ENCODE data around the gene ANKRD31. TPM values are rescaled to one million over a fixed set of nuclear protein-coding genes. Genes with fewer than 3 reads are reported as not detected.

The ANKRD31 gene
- total RNA-seq, 1 experiment from 2014 or later, result 0.11 TPM

- H3K56ac ChIP-seq (ENCODE audit: insufficient read length, low read depth, low read length), result no peak overlapping the region
- H3K4me3 Mint-ChIP-seq, result no peak overlapping the region
- H3K4ac ChIP-seq (ENCODE audit: low read depth, low read length), result no peak overlapping the region
Measured at GRCh38 chr5:75071100-75071499, 165.6 kb downstream of the ANKRD31 start.

More at GRCh38 chr5:75071100-75071499, 165.6 kb downstream of the ANKRD31 start:
- Histone ChIP-seq H3K23me2 (ENCODE audit: insufficient read length, low read depth, low read length, poor library complexity, severe bottlenecking) (no peaks in the 10 kb centered on the region), H3K23ac (ENCODE audit: insufficient read length, low read depth, low read length) (no peak overlapping the region), H4K91ac (ENCODE audit: insufficient read length, low read depth, low read length) (no peak overlapping the region), H2BK120ac (ENCODE audit: low read depth, low read length, poor library complexity, severe bottlenecking) (no peak overlapping the region), H3K18ac (ENCODE audit: insufficient read length, low read depth, low read length) (no peak overlapping the region), H2AFZ (ENCODE audit: low read length) (no peak overlapping the region), H2BK20ac (ENCODE audit: low read depth, low read length, poor library complexity, severe bottlenecking) (no peak overlapping the region), H3K9me3 (ENCODE audit: control insufficient read depth, low read depth, low read length) (no peaks in the 10 kb centered on the region), H2AK5ac (ENCODE audit: insufficient read length, low read length) (no peak overlapping the region), H3K27ac (ENCODE audit: insufficient read length, low read depth, low read length) (no peak overlapping the region), H4K8ac (replicated peaks; ENCODE audit: insufficient read length, low read depth, low read length) (no peak overlapping the region), H3K27me3 (ENCODE audit: insufficient read depth, low read length) (no peaks in the 10 kb centered on the region), H4K20me1 (ENCODE audit: control insufficient read depth, insufficient read depth, insufficient read length) (no peaks in the 10 kb centered on the region), H3K9ac (ENCODE audit: extremely low read depth, insufficient read length, low read length) (no peak overlapping the region), H3K79me2 (ENCODE audit: insufficient read depth, low read length) (no peaks in the 10 kb centered on the region), H2BK15ac (ENCODE audit: low read depth, low read length) (no peak overlapping the region), H3T11ph (ENCODE audit: low read length) (no peak overlapping the region), H4K5ac (ENCODE audit: insufficient read length, low read depth, low read length) (no peak overlapping the region), H3K4me1 (ENCODE audit: insufficient read depth, low read length) (no peaks in the 10 kb centered on the region), H3K14ac (ENCODE audit: insufficient read depth, low read length) (no peak overlapping the region), H3K4me2 (ENCODE audit: insufficient read depth, insufficient read length, low read length) (no peak overlapping the region), H3K79me1 (ENCODE audit: insufficient read depth, low read depth, low read length, poor library complexity, severe bottlenecking) (no peaks in the 10 kb centered on the region), H2BK12ac (ENCODE audit: insufficient read length, low read depth, low read length) (no peak overlapping the region), H2BK5ac (ENCODE audit: insufficient read length, low read length) (no peak overlapping the region)
- H3K27ac Mint-ChIP-seq, result no peak overlapping the region
- TF ChIP-seq, protein P1, sequence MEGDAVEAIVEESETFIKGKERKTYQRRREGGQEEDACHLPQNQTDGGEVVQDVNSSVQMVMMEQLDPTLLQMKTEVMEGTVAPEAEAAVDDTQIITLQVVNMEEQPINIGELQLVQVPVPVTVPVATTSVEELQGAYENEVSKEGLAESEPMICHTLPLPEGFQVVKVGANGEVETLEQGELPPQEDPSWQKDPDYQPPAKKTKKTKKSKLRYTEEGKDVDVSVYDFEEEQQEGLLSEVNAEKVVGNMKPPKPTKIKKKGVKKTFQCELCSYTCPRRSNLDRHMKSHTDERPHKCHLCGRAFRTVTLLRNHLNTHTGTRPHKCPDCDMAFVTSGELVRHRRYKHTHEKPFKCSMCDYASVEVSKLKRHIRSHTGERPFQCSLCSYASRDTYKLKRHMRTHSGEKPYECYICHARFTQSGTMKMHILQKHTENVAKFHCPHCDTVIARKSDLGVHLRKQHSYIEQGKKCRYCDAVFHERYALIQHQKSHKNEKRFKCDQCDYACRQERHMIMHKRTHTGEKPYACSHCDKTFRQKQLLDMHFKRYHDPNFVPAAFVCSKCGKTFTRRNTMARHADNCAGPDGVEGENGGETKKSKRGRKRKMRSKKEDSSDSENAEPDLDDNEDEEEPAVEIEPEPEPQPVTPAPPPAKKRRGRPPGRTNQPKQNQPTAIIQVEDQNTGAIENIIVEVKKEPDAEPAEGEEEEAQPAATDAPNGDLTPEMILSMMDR (conservative IDR thresholded peaks at IDR 0.05), result no peak
- no peaks in the 10 kb centered on the region for H3K9me3 Mint-ChIP-seq
- DNase-seq, result no peak
- no peaks in the 10 kb centered on the region for H3K27me3 Mint-ChIP-seq (ENCODE audit: low read depth)
- no peaks in the 10 kb centered on the region for H3K4me1 Mint-ChIP-seq
- H3K36me3 Mint-ChIP-seq (ENCODE audit: insufficient read depth in 1 of 3, low read depth in 3 of 3), result no peaks in the 10 kb centered on the region
